NB4 (cell line): ENCODE measurements around the gene JMJD1C.

Experiments used
- DNase-seq: peaks from one replicate; pipeline ENCODE4 v3.0.0; 2010; ENCODE audit warnings: low read depth
- H3K4me3 ChIP-seq: one replicate; pipeline ENCODE4 v1.5.1; 2011; ENCODE audit warnings: mild to moderate bottlenecking, low read depth, low read length, moderate library complexity
- MAX ChIP-seq: IDR thresholded peaks from 2 replicates; pipeline ENCODE4 v1.6.1; 2011; ENCODE audit warnings: low read depth, low read length
- MYC ChIP-seq: IDR thresholded peaks from 2 replicates; pipeline ENCODE4 v1.6.1; 2011; ENCODE audit warnings: low read depth, low read length
- POLR2A ChIP-seq: IDR thresholded peaks from 2 replicates; pipeline ENCODE4 v1.6.1; 2011; ENCODE audit warnings: mild to moderate bottlenecking; ENCODE audit not compliant: insufficient read length; ENCODE audit errors: extremely low read depth
- TF ChIP-seq, protein P1 (sequence below): IDR thresholded peaks from one replicate; pipeline ENCODE4 v1.5.1; 2012; ENCODE audit warnings: low read depth, low read length

Gene JMJD1C

DNA sequence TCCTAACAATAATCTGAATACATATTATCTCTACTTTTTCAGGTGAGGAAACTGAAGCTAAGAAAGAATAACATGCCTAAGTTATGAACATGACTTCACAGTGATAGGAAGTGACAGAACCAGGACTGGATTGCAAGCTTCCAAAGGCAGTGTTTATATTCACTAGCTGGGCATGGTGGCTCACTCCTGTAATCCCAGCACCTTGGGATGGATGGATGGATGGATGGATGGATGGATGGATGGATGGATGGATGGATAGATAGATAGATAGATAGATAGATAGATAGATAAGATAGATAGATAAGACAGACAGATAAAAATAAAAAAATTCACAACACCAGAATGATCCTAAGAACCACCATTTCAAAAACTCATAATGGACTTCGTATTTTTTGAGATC is 18.2 kb upstream of the JMJD1C start:
- TF ChIP-seq MAX (no peak), POLR2A (no peak), MYC (no peak)
- TF ChIP-seq, protein P1, sequence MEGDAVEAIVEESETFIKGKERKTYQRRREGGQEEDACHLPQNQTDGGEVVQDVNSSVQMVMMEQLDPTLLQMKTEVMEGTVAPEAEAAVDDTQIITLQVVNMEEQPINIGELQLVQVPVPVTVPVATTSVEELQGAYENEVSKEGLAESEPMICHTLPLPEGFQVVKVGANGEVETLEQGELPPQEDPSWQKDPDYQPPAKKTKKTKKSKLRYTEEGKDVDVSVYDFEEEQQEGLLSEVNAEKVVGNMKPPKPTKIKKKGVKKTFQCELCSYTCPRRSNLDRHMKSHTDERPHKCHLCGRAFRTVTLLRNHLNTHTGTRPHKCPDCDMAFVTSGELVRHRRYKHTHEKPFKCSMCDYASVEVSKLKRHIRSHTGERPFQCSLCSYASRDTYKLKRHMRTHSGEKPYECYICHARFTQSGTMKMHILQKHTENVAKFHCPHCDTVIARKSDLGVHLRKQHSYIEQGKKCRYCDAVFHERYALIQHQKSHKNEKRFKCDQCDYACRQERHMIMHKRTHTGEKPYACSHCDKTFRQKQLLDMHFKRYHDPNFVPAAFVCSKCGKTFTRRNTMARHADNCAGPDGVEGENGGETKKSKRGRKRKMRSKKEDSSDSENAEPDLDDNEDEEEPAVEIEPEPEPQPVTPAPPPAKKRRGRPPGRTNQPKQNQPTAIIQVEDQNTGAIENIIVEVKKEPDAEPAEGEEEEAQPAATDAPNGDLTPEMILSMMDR: no peak
- no peak overlapping the region for H3K4me3 ChIP-seq
- DNase-seq: no peak

- no peak for DNase-seq
- no peak for TF ChIP-seq POLR2A
- no peak for TF ChIP-seq MAX
- TF ChIP-seq, protein P1: no peak
- no peak for TF ChIP-seq MYC
- H3K4me3 ChIP-seq: no peak overlapping the region
These were observed 16.1 kb upstream of the JMJD1C start for GRCh38 chr10:63481815-63482421.

DNA sequence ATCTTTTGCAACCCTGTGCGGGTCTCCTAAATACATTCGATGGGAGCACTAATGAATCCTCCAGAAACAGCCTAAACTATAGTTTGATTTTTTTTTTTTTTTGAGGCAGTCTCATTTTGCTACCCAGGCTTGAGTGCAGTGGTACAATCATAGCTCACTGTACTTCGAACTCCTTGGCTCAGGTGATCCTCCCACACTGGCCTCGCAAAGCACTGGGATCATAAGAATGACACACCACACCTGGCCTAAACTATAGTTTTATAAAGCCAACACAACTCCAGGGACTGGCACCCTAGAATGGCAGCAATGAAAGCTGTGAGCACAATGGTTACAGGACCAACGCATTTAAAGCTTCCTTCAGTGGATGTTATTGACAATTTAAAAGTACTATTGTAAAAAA is 14.5 kb upstream of the JMJD1C start:
- no peak for DNase-seq
- no peak for TF ChIP-seq MAX
- no peak for TF ChIP-seq POLR2A
- TF ChIP-seq, protein P1: no peak
- no peak for TF ChIP-seq MYC
- H3K4me3 ChIP-seq: no peak overlapping the region

GRCh38 chr10:63478564-63478963 is 12.8 kb upstream of the JMJD1C start:
- no peak for DNase-seq
- TF ChIP-seq, protein P1: no peak
- no peak for TF ChIP-seq POLR2A
- no peak for TF ChIP-seq MYC
- no peak for TF ChIP-seq MAX
- no peak overlapping the region for H3K4me3 ChIP-seq

GRCh38 chr10:63477927-63478326 is 12.2 kb upstream of the JMJD1C start:
- H3K4me3 ChIP-seq: no peak overlapping the region
- DNase-seq: no peak
- TF ChIP-seq, protein P1: no peak

GRCh38 chr10:63474488-63474887 is 8.7 kb upstream of the JMJD1C start:
- no peak for DNase-seq
- no peak overlapping the region for H3K4me3 ChIP-seq
- TF ChIP-seq POLR2A (no peak), MAX (no peak), MYC (no peak)
- TF ChIP-seq, protein P1: no peak
